SU-DHL-6 (cell line): ENCODE measurements around the gene TBR1.
A peak's percentile ranks its signal among the peaks of the same experiment; 100 is the strongest.

Source experiments
- H2AFZ ChIP-seq: fragments of 200-600 bp; sonication (generic); 2 replicates; pipeline ENCODE4 v1.6.1; 2014; ENCODE audit warnings: low read depth, mild to moderate bottlenecking, moderate library complexity, mixed read lengths, antibody characterized with exemption, low read length; ENCODE audit not compliant: severe bottlenecking
- H3F3A ChIP-seq: fragments of 200-600 bp; shearing (Covaris generic); 2 replicates; pipeline ENCODE4 v1.6.0; 2016; ENCODE audit warnings: antibody characterized with exemption, mild to moderate bottlenecking; ENCODE audit not compliant: insufficient read depth
- H3K27ac ChIP-seq: fragments of 200-600 bp; sonication (generic); 2 replicates; pipeline ENCODE4 v1.5.1; 2016; ENCODE audit warnings: low read depth, mild to moderate bottlenecking, low read length, moderate library complexity, mixed read lengths
- H3K27me3 ChIP-seq: fragments of 200-600 bp; sonication (generic), shearing (Covaris generic); 2 replicates; pipeline ENCODE4 v1.6.0; 2014; ENCODE audit warnings: mild to moderate bottlenecking, low read length
- H3K36me3 ChIP-seq: fragments of 200-600 bp; sonication (generic); 2 replicates; pipeline ENCODE4 v1.6.1; 2014; ENCODE audit warnings: mild to moderate bottlenecking, low read length, mixed read lengths
- H3K4me2 ChIP-seq: fragments of 300-600, 200-600 bp; shearing (Covaris generic), sonication (generic); 2 replicates; pipeline ENCODE4 v1.6.0; 2014; ENCODE audit warnings: low read length, low read depth, mild to moderate bottlenecking; ENCODE audit not compliant: poor library complexity, severe bottlenecking
- H3K4me3 ChIP-seq: fragments of 200-600 bp; sonication (generic); 2 replicates; pipeline ENCODE4 v1.5.1; 2014; ENCODE audit warnings: antibody characterized with exemption, low read length, mild to moderate bottlenecking, mixed read lengths; ENCODE audit not compliant: insufficient read depth, poor library complexity, severe bottlenecking
- H3K79me2 ChIP-seq: fragments of 200-600 bp; sonication (generic); 2 replicates; pipeline ENCODE4 v1.6.1; 2014; ENCODE audit warnings: mild to moderate bottlenecking, low read length, moderate library complexity; ENCODE audit not compliant: insufficient read depth
- H3K9ac ChIP-seq: fragments of 200-600 bp; sonication (generic); 2 replicates; pipeline ENCODE4 v1.7.0; 2014; ENCODE audit warnings: mild to moderate bottlenecking, low read length
- H3K9me2 ChIP-seq: fragments of 200-600 bp; sonication (generic); replicated peaks from 2 replicates; pipeline ENCODE4 v1.6.1; 2014; ENCODE audit warnings: low read length; ENCODE audit not compliant: insufficient read depth
- H3K9me3 ChIP-seq: fragments of 200-600 bp; sonication (generic); 2 replicates; pipeline ENCODE4 v1.6.1; 2014; ENCODE audit warnings: low read length, mixed read lengths; ENCODE audit not compliant: insufficient read depth
- H4K20me1 ChIP-seq: fragments of 200-600 bp; sonication (generic); 2 replicates; pipeline ENCODE4 v1.6.1; 2014; ENCODE audit warnings: low read depth, mild to moderate bottlenecking, antibody characterized with exemption, low read length, moderate library complexity, mixed read lengths
- EZH2phosphoT487 ChIP-seq: fragments of 200-600 bp; sonication (generic), shearing (Covaris generic); conservative IDR thresholded peaks from 2 replicates; pipeline ENCODE4 v1.6.1; 2018; ENCODE audit warnings: mild to moderate bottlenecking, antibody characterized with exemption, low read length, moderate library complexity, mixed read lengths
- TF ChIP-seq, protein P1 (sequence below): fragments of 200-600 bp; sonication (generic); IDR thresholded peaks from one replicate; pipeline ENCODE4 v1.5.1; 2017; ENCODE audit warnings: antibody characterized with exemption, mild to moderate bottlenecking, low read length, moderate library complexity; ENCODE audit not compliant: insufficient read depth, poor library complexity, severe bottlenecking

Gene TBR1

DNA sequence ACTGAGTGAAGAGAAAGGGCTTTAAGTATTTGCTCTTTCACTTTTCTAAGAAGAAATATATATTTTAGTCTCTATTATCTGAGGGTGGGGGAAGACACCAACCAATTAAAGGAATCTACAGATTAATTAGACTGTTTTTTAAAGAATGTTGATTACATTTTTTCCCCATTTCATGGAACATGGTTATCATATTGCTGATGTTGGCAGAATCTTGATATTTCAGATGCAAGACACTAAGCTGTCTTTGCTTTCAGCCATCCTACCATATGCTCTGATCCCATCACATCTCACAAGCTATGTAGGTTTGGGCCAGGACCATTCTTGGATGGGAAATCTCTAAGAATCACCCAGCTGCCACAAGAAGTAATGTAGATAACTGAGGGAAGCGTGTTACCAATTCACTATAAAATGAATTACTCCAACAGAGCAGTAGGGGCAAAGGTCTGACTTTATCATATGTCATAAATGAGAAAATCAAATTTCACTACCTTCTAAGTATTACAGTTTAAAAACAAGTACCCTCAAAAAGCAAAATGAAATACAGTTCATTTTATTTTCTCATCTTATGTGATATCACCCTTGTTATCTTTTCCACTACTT, 6.7 kb upstream of the TBR1 start:
- no peaks in the 10 kb centered on the region for H3K27me3 ChIP-seq
- no peak overlapping the region for H3K9ac ChIP-seq
- no peak overlapping the region for H3K4me3 ChIP-seq
- H3F3A ChIP-seq: no peaks in the 10 kb centered on the region
- no peak overlapping the region for H2AFZ ChIP-seq
- H3K27ac ChIP-seq: no peak overlapping the region
- H4K20me1 ChIP-seq: peaks cover 4% of the 10 kb centered on the region; the same call in 1 of the 2 replicates
- no peaks in the 10 kb centered on the region for H3K9me2 ChIP-seq
- TF ChIP-seq, protein P1, sequence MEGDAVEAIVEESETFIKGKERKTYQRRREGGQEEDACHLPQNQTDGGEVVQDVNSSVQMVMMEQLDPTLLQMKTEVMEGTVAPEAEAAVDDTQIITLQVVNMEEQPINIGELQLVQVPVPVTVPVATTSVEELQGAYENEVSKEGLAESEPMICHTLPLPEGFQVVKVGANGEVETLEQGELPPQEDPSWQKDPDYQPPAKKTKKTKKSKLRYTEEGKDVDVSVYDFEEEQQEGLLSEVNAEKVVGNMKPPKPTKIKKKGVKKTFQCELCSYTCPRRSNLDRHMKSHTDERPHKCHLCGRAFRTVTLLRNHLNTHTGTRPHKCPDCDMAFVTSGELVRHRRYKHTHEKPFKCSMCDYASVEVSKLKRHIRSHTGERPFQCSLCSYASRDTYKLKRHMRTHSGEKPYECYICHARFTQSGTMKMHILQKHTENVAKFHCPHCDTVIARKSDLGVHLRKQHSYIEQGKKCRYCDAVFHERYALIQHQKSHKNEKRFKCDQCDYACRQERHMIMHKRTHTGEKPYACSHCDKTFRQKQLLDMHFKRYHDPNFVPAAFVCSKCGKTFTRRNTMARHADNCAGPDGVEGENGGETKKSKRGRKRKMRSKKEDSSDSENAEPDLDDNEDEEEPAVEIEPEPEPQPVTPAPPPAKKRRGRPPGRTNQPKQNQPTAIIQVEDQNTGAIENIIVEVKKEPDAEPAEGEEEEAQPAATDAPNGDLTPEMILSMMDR: no peak
- no peak for TF ChIP-seq EZH2phosphoT487
- H3K79me2 ChIP-seq: no peaks in the 10 kb centered on the region
- H3K4me2 ChIP-seq: no peak overlapping the region
- peaks cover 13% of the 10 kb centered on the region; the same call in 1 of the 2 replicates for H3K36me3 ChIP-seq
- H3K9me3 ChIP-seq: no peaks in the 10 kb centered on the region

DNA sequence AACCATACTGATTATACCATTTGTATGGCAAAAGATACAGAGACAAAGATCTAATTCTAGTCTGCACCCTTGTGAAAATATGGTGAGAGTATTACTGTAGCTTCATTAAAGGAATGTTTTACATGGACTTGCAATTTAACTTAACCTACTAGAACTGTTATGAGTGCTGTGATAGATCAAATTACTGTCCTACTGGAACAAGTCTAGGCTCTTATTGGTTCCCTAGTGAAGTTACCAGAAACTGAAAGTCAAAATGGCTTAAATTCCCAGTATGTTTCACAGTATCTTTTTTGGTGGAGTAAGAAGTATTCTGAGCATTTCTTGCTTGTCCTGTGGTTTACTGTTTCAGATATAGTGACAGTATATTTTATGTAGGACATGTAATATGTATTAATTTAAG, 3.8 kb upstream of the TBR1 start:
- Histone ChIP-seq H3K9me3 (no peaks in the 10 kb centered on the region), H3F3A (no peaks in the 10 kb centered on the region), H2AFZ (no peak overlapping the region), H3K4me3 (no peak overlapping the region), H3K27me3 (no peaks in the 10 kb centered on the region), H4K20me1 (peaks cover 4% of the 10 kb centered on the region; the same call in 1 of the 2 replicates), H3K9ac (no peak overlapping the region), H3K4me2 (no peak overlapping the region), H3K27ac (no peak overlapping the region), H3K9me2 (no peaks in the 10 kb centered on the region), H3K79me2 (no peaks in the 10 kb centered on the region), H3K36me3 (peaks cover 13% of the 10 kb centered on the region; the same call in 1 of the 2 replicates)
- TF ChIP-seq EZH2phosphoT487: no peak
- TF ChIP-seq, protein P1: no peak

DNA sequence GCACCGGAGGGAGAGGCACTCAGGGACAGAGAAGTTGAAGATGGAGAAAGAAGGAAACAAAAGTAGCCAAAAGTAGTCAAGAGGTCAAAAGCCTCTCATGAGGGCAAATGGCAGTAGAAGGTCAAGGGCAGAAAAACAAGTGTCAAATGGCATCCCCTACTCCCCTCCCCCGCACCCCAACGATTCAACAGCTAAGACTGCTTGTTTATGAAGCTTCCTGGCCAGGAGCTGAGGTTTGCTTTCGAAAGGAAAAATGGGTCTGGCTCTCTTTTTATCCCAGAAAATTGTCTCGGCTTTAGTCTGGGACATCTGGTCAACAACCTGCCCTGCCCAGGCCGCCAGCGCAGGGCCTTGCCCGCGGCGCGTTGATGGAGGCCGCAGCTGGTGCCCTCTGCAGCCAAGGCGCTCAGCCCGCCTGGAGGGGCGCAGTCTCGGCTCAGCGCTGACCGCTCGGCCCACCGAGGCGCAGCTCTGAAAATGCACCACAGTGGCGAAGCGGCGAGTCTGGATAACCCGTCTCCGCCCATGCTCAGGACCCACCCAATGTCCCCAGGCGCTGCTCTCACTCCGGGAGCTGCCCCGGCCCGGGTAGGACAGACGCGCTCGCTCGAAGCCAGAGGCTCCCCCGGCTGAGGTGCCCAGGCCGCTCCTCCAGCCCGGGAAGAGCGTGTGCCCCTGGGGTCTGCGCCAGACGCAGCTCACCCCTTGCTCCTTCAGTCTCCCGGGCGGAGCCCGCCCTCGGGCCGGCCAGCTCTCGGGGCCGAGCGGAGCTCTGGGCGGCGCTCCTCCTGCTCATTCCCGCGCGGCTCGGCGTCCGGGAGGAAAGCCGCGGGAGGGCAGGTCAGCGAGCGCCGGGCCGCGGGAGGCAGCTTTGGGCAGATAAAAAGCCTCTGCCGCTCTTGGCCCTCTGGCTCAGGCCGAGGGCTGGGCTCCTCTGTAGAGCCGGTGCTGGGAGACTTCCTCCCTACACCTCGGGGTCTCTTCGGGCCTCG, 1.8 kb upstream of the TBR1 start:
- Histone ChIP-seq H3K4me3 (no peak overlapping the region), H3K9ac (no peak overlapping the region), H3K4me2 (peak overlapping the region; percentile 20)

More for the DNA sequence above, 1.8 kb upstream of the TBR1 start:
- H3K9me3 ChIP-seq: no peaks in the 10 kb centered on the region
- no peaks in the 10 kb centered on the region for H3K9me2 ChIP-seq
- TF ChIP-seq, protein P1: no peak
- TF ChIP-seq EZH2phosphoT487: no peak
- no peaks in the 10 kb centered on the region for H3K27me3 ChIP-seq
- no peak overlapping the region for H3K27ac ChIP-seq
- peaks cover 13% of the 10 kb centered on the region; the same call in 1 of the 2 replicates for H3K36me3 ChIP-seq
- no peaks in the 10 kb centered on the region for H3F3A ChIP-seq
- no peaks in the 10 kb centered on the region for H3K79me2 ChIP-seq
- H2AFZ ChIP-seq: peak overlapping the region; percentile 27
- H4K20me1 ChIP-seq: peaks cover 4% of the 10 kb centered on the region; the same call in 1 of the 2 replicates
